Cardiac muscle cell (in vitro differentiated cells and primary cell): ENCODE results near the gene BTRC. TPM values are rescaled to one million over a fixed set of nuclear protein-coding genes. Genes with fewer than 3 reads are reported as not detected.

Source experiments
- DNase-seq, 2 donors: peaks; one replicate each; pipeline versions ENCODE4 v3.0.0 to v3.0.0-alpha.2; 2010 to 2017; ENCODE audit warnings: low read depth in 1 of 2, low spot score in 1 of 2
- H3K27ac ChIP-seq: fragments of 200-600 bp; sonication (generic); 2 replicates; pipeline ENCODE4 v1.5.1; 2016
- H3K27me3 ChIP-seq: fragments of 200-600 bp; sonication (generic); 2 replicates; pipeline ENCODE4 v1.6.0; 2016; ENCODE audit warnings: control low read depth
- H3K36me3 ChIP-seq: fragments of 200-600 bp; sonication (generic); 2 replicates; pipeline ENCODE4 v1.5.1; 2016; ENCODE audit warnings: control low read depth
- H3K4me1 ChIP-seq: fragments of 200-600 bp; sonication (generic); 2 replicates; pipeline ENCODE4 v1.8.1; 2017; ENCODE audit warnings: low read depth, mild to moderate bottlenecking, mixed run types
- H3K4me3 ChIP-seq: fragments of 200-600 bp; sonication (generic); 2 replicates; pipeline ENCODE4 v1.5.1; 2016; ENCODE audit warnings: mild to moderate bottlenecking
- H3K9me3 ChIP-seq: fragments of 200-600 bp; sonication (generic); 2 replicates; pipeline ENCODE4 v1.5.1; 2017; ENCODE audit warnings: low read depth, mild to moderate bottlenecking, control low read depth
- CTCF ChIP-seq: IDR thresholded peaks from 2 replicates; pipeline ENCODE4 v1.5.1; 2012; ENCODE audit warnings: low read depth, mild to moderate bottlenecking, low read length
- polyA plus RNA-seq: library from polyadenylated mRNA; unstranded; fragments of >200 nt; fragmentation: Nextera tagmentation; extraction: Ambion mirVana; gene quantifications from 2 replicates; pipeline ENCODE4 v1.2.1, GENCODE V29; 2016
- total RNA-seq: library from RNA; depleted of rRNA; stranded (reverse); fragments of >200 nt; gene quantifications from 2 replicates; pipeline ENCODE4 v1.2.3, GENCODE V29; 2016

The BTRC gene
- total and polyA plus RNA-seq, 2 experiments from 2014 or later: 14.0 to 22.3 TPM

GRCh38 chr10:101464599-101464998 is 110.6 kb downstream of the BTRC start:
- no peak overlapping the region for H3K27ac ChIP-seq
- H3K4me1 ChIP-seq: peaks cover 19% of the 10 kb centered on the region
- no peak for DNase-seq
- no peak overlapping the region for H3K4me3 ChIP-seq
- TF ChIP-seq CTCF: no peak
- H3K36me3 ChIP-seq: no peaks in the 10 kb centered on the region
- H3K9me3 ChIP-seq: no peaks in the 10 kb centered on the region
- H3K27me3 ChIP-seq: no peaks in the 10 kb centered on the region

- no peak for DNase-seq
- Histone ChIP-seq H3K27me3 (no peaks in the 10 kb centered on the region), H3K4me3 (no peak overlapping the region), H3K9me3 (no peaks in the 10 kb centered on the region), H3K4me1 (peaks cover 19% of the 10 kb centered on the region), H3K27ac (peak overlapping the region; percentile 20), H3K36me3 (no peaks in the 10 kb centered on the region)
- TF ChIP-seq CTCF: no peak
Observed at GRCh38 chr10:101466016-101466912, 112.3 kb downstream of the BTRC start.

- no peaks in the 10 kb centered on the region for H3K9me3 ChIP-seq
- H3K4me3 ChIP-seq: no peak overlapping the region
- H3K27me3 ChIP-seq: no peaks in the 10 kb centered on the region
- H3K36me3 ChIP-seq: no peaks in the 10 kb centered on the region
- H3K4me1 ChIP-seq: peaks cover 19% of the 10 kb centered on the region
- peak; percentile 90 for TF ChIP-seq CTCF
- peak; percentile 79 to 83 for DNase-seq
- no peak overlapping the region for H3K27ac ChIP-seq
Observed at GRCh38 chr10:101467286-101467770, 113.4 kb downstream of the BTRC start.

GRCh38 chr10:101468159-101468558 is 114.2 kb downstream of the BTRC start:
- no peak overlapping the region for H3K27ac ChIP-seq
- no peak for TF ChIP-seq CTCF
- H3K4me1 ChIP-seq: peaks cover 19% of the 10 kb centered on the region
- H3K4me3 ChIP-seq: no peak overlapping the region
- H3K27me3 ChIP-seq: no peaks in the 10 kb centered on the region
- no peaks in the 10 kb centered on the region for H3K36me3 ChIP-seq
- H3K9me3 ChIP-seq: no peaks in the 10 kb centered on the region
- no peak for DNase-seq

- Histone ChIP-seq H3K36me3 (no peaks in the 10 kb centered on the region), H3K4me1 (no peaks in the 10 kb centered on the region), H3K27ac (no peak overlapping the region), H3K4me3 (no peak overlapping the region), H3K9me3 (no peaks in the 10 kb centered on the region), H3K27me3 (no peaks in the 10 kb centered on the region)
- no peak for TF ChIP-seq CTCF
- DNase-seq: no peak
Observed at GRCh38 chr10:101476383-101476782, 122.4 kb downstream of the BTRC start.
